ENCODE measurements around the gene IGFL3.

DNA sequence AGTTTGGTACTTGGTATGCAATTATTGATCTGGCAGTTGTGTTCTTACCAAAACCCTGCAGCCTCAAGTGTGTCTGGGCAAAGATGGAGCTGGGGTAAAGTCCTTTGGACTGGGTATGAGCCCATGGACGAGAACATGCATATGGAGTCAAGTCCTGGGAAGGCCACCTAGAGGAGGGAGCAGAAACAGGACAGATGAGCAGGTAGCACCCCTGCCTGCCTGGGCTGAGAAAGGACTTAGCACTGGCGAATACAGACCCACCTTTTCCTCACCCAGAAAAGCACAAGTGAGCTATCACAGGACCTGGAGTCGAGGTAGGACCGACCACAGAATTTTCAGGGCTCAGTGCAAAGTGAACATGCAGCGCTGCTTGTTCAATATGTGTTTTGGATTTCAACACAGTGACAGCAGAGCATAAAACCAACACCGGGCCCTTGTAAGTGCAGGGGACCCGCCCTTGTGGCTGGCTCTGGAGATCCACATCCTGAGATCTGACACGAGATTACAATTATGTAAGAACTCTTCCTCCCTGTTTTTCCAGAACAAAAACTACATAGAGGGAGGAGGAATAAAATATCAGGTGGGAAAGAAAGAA lies 49.5 kb upstream of the IGFL3 start:
- no peak for TF ChIP-seq TCF12 (IDR thresholded peaks at IDR 0.05; ENCODE audit: low read depth)
- TF ChIP-seq ZBTB7A (IDR thresholded peaks at IDR 0.05; ENCODE audit: low read depth), result no peak
